Naive B cell (primary cell): ENCODE results near the gene FOXI2. TPM values are rescaled to one million over a fixed set of nuclear protein-coding genes. Genes with fewer than 3 reads are reported as not detected.

Source experiments
- ATAC-seq, 2 donors: fragments of 150-1000 bp; cut with Tn5 transposase; 2 replicates each; pipeline ENCODE4 v1.10.0; 2021; ENCODE audit warnings: low read depth in 2 of 2, mild to moderate bottlenecking in 2 of 2, moderate library complexity in 2 of 2
- DNase-seq: peaks from one replicate; pipeline ENCODE4 v3.0.0; 2022
- H3K27ac Mint-ChIP-seq, 6 donors: one replicate each; pipeline ENCODE4 v1.8.0; 2020 to 2022; ENCODE audit warnings: mild to moderate bottlenecking in 6 of 6, mixed read lengths in 6 of 6, moderate library complexity in 5 of 6, inconsistent platforms in 2 of 6
- H3K27me3 Mint-ChIP-seq, 3 donors: one replicate each; pipeline ENCODE4 v1.8.0; 2021 to 2022; ENCODE audit warnings: mixed read lengths in 3 of 3, mild to moderate bottlenecking in 1 of 3
- H3K36me3 Mint-ChIP-seq, 2 donors: one replicate each; pipeline ENCODE4 v1.8.0; 2020 to 2022; ENCODE audit warnings: mixed read lengths in 2 of 2, inconsistent platforms in 1 of 2, mild to moderate bottlenecking in 1 of 2
- H3K4me1 Mint-ChIP-seq, 3 donors: one replicate each; pipeline ENCODE4 v1.8.0; 2020 to 2022; ENCODE audit warnings: mixed read lengths in 3 of 3, inconsistent platforms in 1 of 3, mild to moderate bottlenecking in 1 of 3, moderate library complexity in 1 of 3
- H3K4me3 Mint-ChIP-seq, 8 donors: one replicate each; pipeline ENCODE4 v1.8.0; 2020 to 2022; ENCODE audit warnings: mild to moderate bottlenecking in 8 of 8, mixed read lengths in 8 of 8, moderate library complexity in 8 of 8, inconsistent platforms in 2 of 8
- H3K9me3 Mint-ChIP-seq, 7 donors: one replicate each; pipeline ENCODE4 v1.8.0; 2020 to 2022; ENCODE audit warnings: mixed read lengths in 7 of 7, mild to moderate bottlenecking in 5 of 7, inconsistent platforms in 2 of 7, moderate library complexity in 1 of 7
- polyA plus RNA-seq, 6 donors: library from polyadenylated mRNA; unstranded; fragments of 300-500 nt; fragmentation: Illumina TruSeq; gene quantifications; one replicate each; pipeline ENCODE4 v1.2.3, GENCODE V29; 2021; ENCODE audit warnings: low read depth in 6 of 6

The FOXI2 gene
- polyA plus RNA-seq, 6 donors from 2014 or later = not detected

DNA sequence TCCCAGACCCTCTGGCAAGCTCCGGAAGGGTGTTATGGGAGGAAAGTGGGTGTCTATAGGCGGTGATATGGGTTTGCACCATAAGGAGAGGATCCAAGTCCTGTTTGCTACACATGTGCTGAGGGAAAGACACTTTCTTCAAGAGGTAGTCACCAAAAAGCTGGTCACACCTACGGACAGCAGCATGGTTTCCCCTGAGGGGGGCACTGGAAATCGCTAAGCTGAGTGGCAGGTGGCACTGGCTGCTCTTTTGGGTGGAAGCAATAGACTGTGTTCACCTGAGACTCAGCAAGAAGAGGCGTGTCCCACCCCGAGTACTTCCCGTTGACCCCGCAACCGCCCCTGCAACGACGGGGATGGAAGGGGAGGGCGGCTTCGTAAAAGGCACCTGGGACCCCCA, 1.8 kb upstream of the FOXI2 start:
- no peak for ATAC-seq
- Mint-ChIP-seq H3K9me3 (peaks cover 0 to 7% (median 2%) of the 10 kb centered on the region in 7 donors), H3K27ac (no peak overlapping the region), H3K4me3 (peak overlapping the region in 1 of 8 donors; percentile 8), H3K4me1 (peaks cover 0 to 3% (median 0%) of the 10 kb centered on the region in 3 donors), H3K36me3 (peaks cover 0 to 11% of the 10 kb centered on the region in 2 donors), H3K27me3 (peaks cover 40 to 69% (median 43%) of the 10 kb centered on the region in 3 donors)
- DNase-seq = no peak

DNA sequence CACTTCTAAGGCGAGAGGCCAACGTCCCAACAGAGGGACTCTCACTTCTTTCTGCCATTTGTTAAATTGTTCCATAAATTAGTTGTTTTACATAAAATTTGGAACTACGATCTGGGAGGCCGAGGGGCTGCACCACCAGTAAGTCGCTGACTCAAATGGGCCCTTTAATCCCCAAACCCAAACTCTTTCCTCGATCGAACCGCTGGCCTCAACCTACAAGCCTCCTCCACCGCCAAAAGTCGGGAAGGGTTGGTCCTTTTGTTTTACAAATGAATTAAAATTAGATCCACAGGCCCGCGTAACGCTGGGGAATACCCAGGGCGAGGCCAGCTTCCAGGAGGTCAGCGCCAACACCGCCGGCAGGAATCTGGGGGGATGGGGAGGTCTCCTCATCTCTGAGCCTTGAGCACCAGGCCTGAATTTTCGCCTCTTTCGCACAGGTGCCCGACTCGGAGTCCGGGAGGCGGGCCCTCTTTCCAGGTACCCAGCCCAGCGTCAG, 1.2 kb upstream of the FOXI2 start:
- Mint-ChIP-seq H3K9me3 (peaks cover 0 to 5% (median 0%) of the 10 kb centered on the region in 7 donors), H3K4me1 (peaks cover 0 to 3% (median 0%) of the 10 kb centered on the region in 3 donors), H3K27me3 (peaks cover 40 to 65% (median 46%) of the 10 kb centered on the region in 3 donors), H3K27ac (no peak overlapping the region), H3K4me3 (no peak overlapping the region), H3K36me3 (peaks cover 0 to 11% of the 10 kb centered on the region in 2 donors)
- DNase-seq (no peak), ATAC-seq (no peak)

DNA sequence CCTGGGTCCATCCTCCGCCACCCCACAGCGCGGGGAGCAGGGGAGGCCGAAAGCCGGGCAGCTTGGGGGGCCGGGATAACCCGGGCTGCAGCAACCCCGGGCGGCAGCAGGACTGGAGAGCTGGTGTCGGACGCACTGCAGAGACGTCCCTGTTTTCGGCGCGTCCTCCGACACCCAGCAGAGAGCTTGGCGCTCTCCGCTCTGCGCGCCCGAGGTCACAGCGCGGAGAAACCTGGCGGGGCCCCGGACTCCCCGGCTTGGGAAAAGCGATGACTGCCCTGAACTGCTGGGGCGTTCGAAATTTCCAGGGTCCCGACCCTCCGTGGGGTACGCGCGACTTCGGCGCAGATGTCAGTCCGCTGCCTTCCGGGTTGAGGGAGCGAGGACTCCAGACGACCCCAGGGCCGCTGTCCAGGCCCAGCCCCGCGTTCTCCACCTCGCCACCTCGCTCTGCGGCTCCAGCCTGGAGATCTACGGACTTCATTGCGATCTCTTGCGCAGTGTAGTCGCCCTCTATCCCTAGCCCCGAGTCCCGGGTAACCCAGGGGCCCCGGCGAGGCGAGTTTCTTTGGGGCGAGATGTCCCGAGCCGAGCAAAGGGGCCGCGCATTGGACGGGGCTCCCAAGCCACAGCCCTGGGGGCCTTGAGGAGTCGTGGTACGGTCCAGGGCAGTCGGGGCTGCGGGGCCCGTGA, 617 bp upstream of the FOXI2 start:
- H3K9me3 Mint-ChIP-seq = peaks cover 0 to 5% (median 0%) of the 10 kb centered on the region in 7 donors
- H3K27me3 Mint-ChIP-seq = peaks cover 42 to 67% (median 47%) of the 10 kb centered on the region in 3 donors
- peak overlapping the region in 3 of 8 donors; percentile 31 to 64 (median 52) for H3K4me3 Mint-ChIP-seq
- H3K27ac Mint-ChIP-seq = no peak overlapping the region
- peaks cover 0 to 3% (median 0%) of the 10 kb centered on the region in 3 donors for H3K4me1 Mint-ChIP-seq
- peaks cover 0 to 11% of the 10 kb centered on the region in 2 donors for H3K36me3 Mint-ChIP-seq
- no peak for ATAC-seq
- DNase-seq = no peak

DNA sequence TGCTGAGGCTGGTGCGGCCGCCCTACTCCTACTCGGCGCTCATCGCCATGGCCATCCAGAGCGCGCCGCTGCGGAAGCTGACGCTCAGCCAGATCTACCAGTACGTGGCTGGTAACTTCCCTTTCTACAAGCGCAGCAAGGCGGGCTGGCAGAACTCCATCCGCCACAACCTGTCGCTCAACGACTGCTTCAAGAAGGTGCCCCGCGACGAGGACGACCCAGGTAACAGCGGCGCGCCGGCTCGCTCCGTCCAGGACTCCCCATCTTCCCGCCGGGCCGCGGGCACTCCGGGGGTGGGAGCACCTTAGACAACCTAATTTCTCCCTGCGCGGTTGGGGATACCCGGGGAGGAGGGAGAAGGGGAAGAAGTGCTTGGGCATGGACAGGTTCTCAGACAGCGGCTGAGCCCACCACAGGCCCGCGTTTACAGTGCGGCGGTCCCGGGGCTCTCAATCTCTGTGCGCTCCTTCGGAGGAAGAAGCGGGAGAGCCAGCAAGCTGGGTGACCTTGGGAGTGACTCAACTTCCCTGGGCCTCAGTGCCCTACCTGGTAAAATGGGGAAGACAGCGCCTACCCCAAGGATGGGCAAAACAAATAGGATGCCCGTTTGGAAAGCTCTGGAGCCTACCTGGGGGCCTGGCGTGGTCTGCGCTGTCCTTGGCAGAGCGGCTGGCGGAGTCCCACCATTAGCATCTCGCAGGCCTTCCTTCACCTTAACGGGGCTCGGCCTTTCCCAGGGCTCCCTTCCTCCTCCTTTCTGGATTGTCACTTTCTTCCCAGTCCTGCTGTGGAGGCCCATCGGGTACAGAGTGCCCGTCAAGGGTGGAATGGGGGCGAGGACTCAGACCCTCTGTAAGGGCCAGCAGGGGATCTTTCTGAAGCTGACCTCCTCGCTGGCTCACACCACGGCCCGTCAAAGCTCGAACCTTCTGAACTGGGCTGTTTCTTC, 852 bp downstream of the FOXI2 start:
- Mint-ChIP-seq H3K4me1 (peaks cover 0 to 3% (median 0%) of the 10 kb centered on the region in 3 donors), H3K27me3 (peaks cover 34 to 58% (median 37%) of the 10 kb centered on the region in 3 donors), H3K4me3 (peak overlapping the region in 2 of 8 donors; percentile 33 to 34), H3K9me3 (peaks cover 0 to 5% (median 0%) of the 10 kb centered on the region in 7 donors), H3K36me3 (peaks cover 0 to 11% of the 10 kb centered on the region in 2 donors), H3K27ac (no peak overlapping the region)
- no peak for DNase-seq
- peak in 1 of 2 donors; percentile 32 for ATAC-seq

DNA sequence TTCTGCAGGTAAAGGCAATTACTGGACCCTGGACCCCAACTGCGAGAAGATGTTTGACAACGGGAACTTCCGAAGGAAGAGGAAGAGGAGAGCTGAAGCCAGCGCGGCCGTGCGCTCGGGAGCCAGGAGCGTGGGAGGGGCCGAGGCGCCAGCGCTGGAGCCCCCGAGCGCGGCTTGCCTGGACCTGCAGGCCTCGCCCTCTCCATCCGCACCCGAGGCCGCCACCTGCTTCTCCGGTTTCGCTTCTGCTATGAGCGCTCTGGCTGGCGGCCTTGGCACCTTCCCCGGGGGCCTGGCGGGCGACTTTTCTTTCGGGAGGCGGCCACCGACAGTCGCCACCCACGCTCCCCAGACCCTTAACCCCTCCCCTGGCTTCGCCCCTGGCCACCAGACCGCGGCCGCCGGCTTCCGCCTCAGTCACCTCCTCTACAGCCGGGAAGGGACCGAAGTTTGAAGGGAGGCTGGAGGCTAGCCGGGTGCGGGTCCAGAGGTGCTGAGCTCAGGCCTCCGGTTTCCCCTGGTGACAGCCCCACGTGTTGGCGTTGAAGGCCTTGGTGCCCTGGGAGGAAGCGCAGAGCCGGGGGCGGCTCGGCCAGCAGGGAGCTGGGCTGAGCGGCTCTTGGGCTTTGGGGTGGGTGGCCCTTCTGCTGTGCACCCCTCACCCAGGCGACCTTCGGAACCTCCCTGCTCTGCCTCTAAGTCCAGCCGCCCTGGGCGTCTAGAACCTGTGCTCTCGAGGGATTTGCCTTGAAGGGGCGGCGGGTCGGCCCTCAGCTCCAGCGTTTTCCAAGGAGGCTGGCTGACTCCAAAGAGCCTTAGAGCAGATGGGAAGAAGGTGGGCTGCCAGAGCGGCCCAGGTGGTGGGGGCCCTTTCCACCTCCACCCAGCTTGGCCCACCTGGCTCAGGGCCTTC, 1.8 kb downstream of the FOXI2 start:
- Mint-ChIP-seq H3K27me3 (peaks cover 27 to 55% (median 33%) of the 10 kb centered on the region in 3 donors), H3K9me3 (peaks cover 0 to 3% (median 0%) of the 10 kb centered on the region in 7 donors), H3K36me3 (peaks cover 0 to 2% of the 10 kb centered on the region in 2 donors), H3K27ac (no peak overlapping the region), H3K4me3 (no peak overlapping the region), H3K4me1 (peaks cover 0 to 3% (median 0%) of the 10 kb centered on the region in 3 donors)
- no peak for ATAC-seq
- DNase-seq = no peak

DNA sequence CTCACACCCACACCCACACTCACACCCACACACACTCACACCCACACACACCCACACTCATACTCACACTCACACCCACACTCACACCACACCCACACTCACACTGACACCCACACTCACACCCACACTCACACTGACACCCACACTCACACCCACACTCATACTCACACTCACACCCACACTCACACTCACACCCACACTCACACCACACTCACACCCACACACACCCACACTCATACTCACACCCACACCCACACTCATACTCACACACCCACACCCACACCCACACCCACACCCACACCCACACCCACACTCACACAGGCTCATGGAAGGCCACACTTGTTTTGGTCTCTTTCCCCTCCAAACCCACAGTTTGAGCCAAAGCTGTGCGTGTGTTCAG, 2.9 kb downstream of the FOXI2 start:
- no peak for DNase-seq
- no peak overlapping the region for H3K27ac Mint-ChIP-seq
- peaks cover 0 to 3% (median 0%) of the 10 kb centered on the region in 3 donors for H3K4me1 Mint-ChIP-seq
- no peaks in the 10 kb centered on the region for H3K36me3 Mint-ChIP-seq
- no peak for ATAC-seq
- peaks cover 0 to 3% (median 0%) of the 10 kb centered on the region in 7 donors for H3K9me3 Mint-ChIP-seq
- H3K27me3 Mint-ChIP-seq = peaks cover 21 to 53% (median 32%) of the 10 kb centered on the region in 3 donors
- no peak overlapping the region for H3K4me3 Mint-ChIP-seq

DNA sequence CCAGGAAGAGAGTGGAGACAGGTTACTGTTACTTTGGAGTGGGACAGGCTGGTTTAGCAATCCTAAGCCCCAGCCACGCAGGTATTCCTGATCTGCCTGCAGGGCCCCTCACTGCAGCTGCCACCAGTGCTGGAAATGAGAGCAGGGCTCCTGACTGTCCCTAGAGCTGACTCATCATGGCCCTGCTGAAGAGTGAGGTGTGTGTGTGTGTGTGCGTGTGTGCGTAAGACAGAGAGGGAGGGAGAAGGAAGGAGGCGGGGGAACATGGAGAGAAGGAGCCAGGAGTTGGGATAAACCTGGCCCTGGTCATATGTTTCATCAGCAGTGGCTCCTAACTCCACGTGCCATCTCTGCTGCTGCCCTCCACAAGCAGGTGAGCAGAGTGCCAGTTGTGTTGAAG, 3.6 kb downstream of the FOXI2 start:
- H3K9me3 Mint-ChIP-seq = peaks cover 0 to 3% (median 0%) of the 10 kb centered on the region in 7 donors
- peak overlapping the region in 1 of 6 donors; percentile 72 for H3K27ac Mint-ChIP-seq
- peaks cover 17 to 50% (median 28%) of the 10 kb centered on the region in 3 donors for H3K27me3 Mint-ChIP-seq
- no peak for DNase-seq
- H3K36me3 Mint-ChIP-seq = no peaks in the 10 kb centered on the region
- H3K4me1 Mint-ChIP-seq = peaks cover 0 to 3% (median 0%) of the 10 kb centered on the region in 3 donors
- peak overlapping the region in 1 of 8 donors; percentile 51 for H3K4me3 Mint-ChIP-seq
- no peak for ATAC-seq

DNA sequence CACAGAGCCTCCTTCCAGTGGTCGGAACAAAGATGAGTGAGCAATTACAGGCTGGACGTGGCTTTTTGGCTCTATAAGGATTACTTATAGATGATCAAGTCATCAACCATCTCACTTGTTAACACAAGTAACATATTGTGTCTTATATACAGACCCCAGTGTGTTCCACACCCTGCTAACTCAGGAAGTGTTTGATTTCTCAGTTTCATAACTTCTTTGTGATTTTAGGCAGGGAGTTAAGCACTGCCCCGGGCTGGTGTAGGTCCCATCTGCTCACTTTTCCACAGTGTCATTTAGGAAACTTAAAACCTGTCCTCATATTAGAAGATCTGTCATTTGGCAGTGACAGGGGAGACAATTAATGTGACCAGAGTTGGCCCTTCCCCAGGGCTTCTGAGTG, 6.2 kb downstream of the FOXI2 start:
- H3K9me3 Mint-ChIP-seq = peaks cover 0 to 10% (median 0%) of the 10 kb centered on the region in 7 donors
- H3K4me1 Mint-ChIP-seq = peaks cover 0 to 3% (median 0%) of the 10 kb centered on the region in 3 donors
- peaks cover 28 to 40% (median 30%) of the 10 kb centered on the region in 3 donors for H3K27me3 Mint-ChIP-seq
- no peaks in the 10 kb centered on the region for H3K36me3 Mint-ChIP-seq
- no peak overlapping the region for H3K4me3 Mint-ChIP-seq
- peak overlapping the region in 1 of 6 donors; percentile 15 for H3K27ac Mint-ChIP-seq
- ATAC-seq = no peak
- no peak for DNase-seq

DNA sequence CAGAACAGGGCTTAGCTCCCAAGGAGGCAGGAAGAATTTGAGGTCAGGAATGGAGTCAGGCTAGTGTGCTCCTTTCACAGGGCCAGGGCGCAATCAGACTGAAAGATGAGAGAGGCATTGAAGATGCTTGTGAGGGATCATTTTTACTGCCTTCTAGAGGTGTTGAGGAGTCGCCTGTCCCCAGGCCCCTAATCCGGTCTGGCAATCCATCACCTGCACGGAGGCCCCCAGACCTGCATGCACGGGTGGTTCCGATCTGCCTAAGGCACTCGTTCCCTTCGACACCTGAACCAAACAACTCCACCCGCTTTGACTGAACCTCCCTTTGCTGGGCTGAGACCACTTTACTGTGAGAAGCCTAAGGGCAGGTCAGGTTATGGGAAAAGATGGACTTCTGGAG, 8.0 kb downstream of the FOXI2 start:
- peaks cover 0 to 5% of the 10 kb centered on the region in 2 donors for H3K36me3 Mint-ChIP-seq
- peaks cover 25 to 48% (median 30%) of the 10 kb centered on the region in 3 donors for H3K27me3 Mint-ChIP-seq
- peaks cover 0 to 2% (median 0%) of the 10 kb centered on the region in 3 donors for H3K4me1 Mint-ChIP-seq
- DNase-seq (no peak), ATAC-seq (no peak)
- H3K4me3 Mint-ChIP-seq = no peak overlapping the region
- H3K27ac Mint-ChIP-seq = no peak overlapping the region
- peaks cover 0 to 20% (median 9%) of the 10 kb centered on the region in 7 donors for H3K9me3 Mint-ChIP-seq

DNA sequence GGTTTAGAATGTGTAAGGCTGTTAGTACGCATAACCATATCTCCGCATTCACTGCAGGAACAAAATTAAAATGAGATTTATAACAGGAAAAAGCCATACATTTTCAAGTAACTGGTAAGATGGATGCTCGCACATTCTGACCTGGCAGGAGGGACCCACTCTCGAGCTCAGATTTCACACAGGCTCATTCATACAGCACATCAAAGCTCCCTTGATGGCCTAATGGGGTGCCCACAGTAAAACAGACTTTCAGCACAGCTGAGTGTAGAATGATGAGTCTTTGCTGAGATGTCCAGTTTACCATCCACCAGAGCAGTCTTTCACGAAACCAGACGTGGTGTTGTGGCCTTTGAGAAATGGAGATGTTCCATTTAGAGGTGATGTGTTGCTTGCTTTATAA, 8.9 kb downstream of the FOXI2 start:
- peaks cover 0 to 5% of the 10 kb centered on the region in 2 donors for H3K36me3 Mint-ChIP-seq
- peaks cover 0 to 21% (median 9%) of the 10 kb centered on the region in 7 donors for H3K9me3 Mint-ChIP-seq
- H3K27me3 Mint-ChIP-seq = peaks cover 20 to 50% (median 27%) of the 10 kb centered on the region in 3 donors
- no peak for DNase-seq
- H3K4me1 Mint-ChIP-seq = no peaks in the 10 kb centered on the region
- no peak overlapping the region for H3K4me3 Mint-ChIP-seq
- H3K27ac Mint-ChIP-seq = no peak overlapping the region
- no peak for ATAC-seq

DNA sequence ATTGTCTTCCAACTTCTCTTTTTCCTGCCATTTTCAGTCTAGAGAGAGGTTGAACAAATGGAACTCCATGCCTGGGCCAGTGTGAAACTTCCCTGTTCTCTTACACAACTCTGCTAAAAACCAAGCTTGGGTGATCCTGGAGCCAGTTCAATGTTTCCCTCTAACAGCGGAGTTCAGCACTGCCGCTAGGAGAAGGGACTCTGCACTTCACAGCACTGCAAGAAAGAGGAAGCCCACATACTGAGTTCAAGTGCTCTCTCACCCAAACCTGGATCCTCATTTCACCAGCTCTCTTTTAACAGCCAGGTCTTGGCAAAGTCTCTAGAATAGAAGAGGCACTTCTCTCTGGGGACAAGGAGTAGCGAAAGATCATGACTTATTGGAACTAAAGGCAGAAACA, 18.8 kb downstream of the FOXI2 start:
- peaks cover 17 to 38% (median 34%) of the 10 kb centered on the region in 3 donors for H3K27me3 Mint-ChIP-seq
- H3K27ac Mint-ChIP-seq = peak overlapping the region in 1 of 6 donors; percentile 7
- H3K4me1 Mint-ChIP-seq = peaks cover 0 to 2% (median 0%) of the 10 kb centered on the region in 3 donors
- DNase-seq (no peak), ATAC-seq (peak in 1 of 2 donors; percentile 56)
- H3K9me3 Mint-ChIP-seq = no peaks in the 10 kb centered on the region
- H3K36me3 Mint-ChIP-seq = no peaks in the 10 kb centered on the region
- no peak overlapping the region for H3K4me3 Mint-ChIP-seq

DNA sequence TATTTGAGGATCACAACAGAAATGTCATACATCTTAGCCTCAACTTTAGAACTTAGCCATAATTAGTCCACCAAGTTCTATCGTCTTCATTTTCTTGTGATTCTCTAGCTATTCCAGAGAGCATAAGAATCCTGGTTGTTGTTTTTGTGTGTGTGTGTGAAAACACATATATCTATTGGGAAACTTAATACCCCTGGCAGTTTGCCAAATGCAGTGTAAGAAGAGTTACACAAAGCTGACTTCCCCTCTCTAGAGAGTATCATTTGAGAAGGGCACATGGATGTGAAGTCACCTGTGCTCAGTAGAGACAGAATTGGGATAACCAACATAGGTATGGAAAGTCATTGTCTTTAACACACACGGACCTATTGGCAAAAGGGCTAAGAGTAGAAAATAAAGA, 19.3 kb downstream of the FOXI2 start:
- Mint-ChIP-seq H3K27me3 (peaks cover 17 to 34% (median 33%) of the 10 kb centered on the region in 3 donors), H3K4me1 (peaks cover 0 to 2% (median 0%) of the 10 kb centered on the region in 3 donors), H3K4me3 (no peak overlapping the region), H3K36me3 (no peaks in the 10 kb centered on the region), H3K9me3 (no peaks in the 10 kb centered on the region), H3K27ac (no peak overlapping the region)
- ATAC-seq (no peak), DNase-seq (no peak)
